Choroid plexus epithelial cell (primary cell): ENCODE data around the gene MAGED1.
"Not testable (repeated sequence)": the region's sequence is repeated elsewhere in the genome, so short reads cannot be mapped to it uniquely, and the experiment has no call there.

Source experiments
- DNase-seq: peaks from one replicate; pipeline ENCODE4 v3.0.0-alpha.2; 2010; ENCODE audit warnings: low read depth
- H3K4me3 ChIP-seq: 2 replicates; pipeline ENCODE4 v1.5.1; 2011; ENCODE audit warnings: low read depth, mild to moderate bottlenecking, control low read depth, low read length, moderate library complexity
- CTCF ChIP-seq: conservative IDR thresholded peaks from 2 replicates; pipeline ENCODE4 v1.5.1; 2011; ENCODE audit warnings: low read depth, mild to moderate bottlenecking, control low read depth, inconsistent platforms, low read length, moderate library complexity

MAGED1 gene

GRCh38 chrX:51894697-51895336 is 1.4 kb downstream of the MAGED1 start:
- peak; percentile 28 for DNase-seq
- peak; percentile 21 for TF ChIP-seq CTCF
- peak overlapping the region; percentile 74 for H3K4me3 ChIP-seq

- no peak for TF ChIP-seq CTCF
- no peak for DNase-seq
- H3K4me3 ChIP-seq = peak overlapping the region; percentile 74
Measured at GRCh38 chrX:51896626-51897025, 3.2 kb downstream of the MAGED1 start.

GRCh38 chrX:51899741-51900140 is 6.3 kb downstream of the MAGED1 start:
- DNase-seq = peak; percentile 53
- no peak for TF ChIP-seq CTCF

GRCh38 chrX:51902510-51903050 is 9.2 kb downstream of the MAGED1 start:
- H3K4me3 ChIP-seq = no peak overlapping the region
- no peak for DNase-seq
- TF ChIP-seq CTCF = no peak

More at GRCh38 chrX:51899741-51900140, 6.3 kb downstream of the MAGED1 start:
- H3K4me3 ChIP-seq = no peak overlapping the region

GRCh38 chrX:51905152-51905551 is 11.7 kb downstream of the MAGED1 start:
- DNase-seq, H3K4me3 ChIP-seq: not testable (repeated sequence)

- H3K4me3 ChIP-seq = no peak overlapping the region
- no peak for DNase-seq
- no peak for TF ChIP-seq CTCF
Measured at GRCh38 chrX:51905711-51906110, 12.3 kb downstream of the MAGED1 start.

- DNase-seq = no peak
- no peak for TF ChIP-seq CTCF
- H3K4me3 ChIP-seq = no peak overlapping the region
Measured at GRCh38 chrX:51917604-51918003, 24.2 kb downstream of the MAGED1 start.
